HG03520 (cell line): ENCODE results near the gene GOLT1A.
"Not testable (repeated sequence)": the region's sequence is repeated elsewhere in the genome, so short reads cannot be mapped to it uniquely, and the experiment has no call there.

Experiments
- ATAC-seq: cut with Tn5 transposase; IDR thresholded peaks from one replicate; pipeline ENCODE4 v1.9.1; 2021; ENCODE audit warnings: mild to moderate bottlenecking, moderate library complexity; ENCODE audit not compliant: unreplicated experiment

The GOLT1A gene

DNA sequence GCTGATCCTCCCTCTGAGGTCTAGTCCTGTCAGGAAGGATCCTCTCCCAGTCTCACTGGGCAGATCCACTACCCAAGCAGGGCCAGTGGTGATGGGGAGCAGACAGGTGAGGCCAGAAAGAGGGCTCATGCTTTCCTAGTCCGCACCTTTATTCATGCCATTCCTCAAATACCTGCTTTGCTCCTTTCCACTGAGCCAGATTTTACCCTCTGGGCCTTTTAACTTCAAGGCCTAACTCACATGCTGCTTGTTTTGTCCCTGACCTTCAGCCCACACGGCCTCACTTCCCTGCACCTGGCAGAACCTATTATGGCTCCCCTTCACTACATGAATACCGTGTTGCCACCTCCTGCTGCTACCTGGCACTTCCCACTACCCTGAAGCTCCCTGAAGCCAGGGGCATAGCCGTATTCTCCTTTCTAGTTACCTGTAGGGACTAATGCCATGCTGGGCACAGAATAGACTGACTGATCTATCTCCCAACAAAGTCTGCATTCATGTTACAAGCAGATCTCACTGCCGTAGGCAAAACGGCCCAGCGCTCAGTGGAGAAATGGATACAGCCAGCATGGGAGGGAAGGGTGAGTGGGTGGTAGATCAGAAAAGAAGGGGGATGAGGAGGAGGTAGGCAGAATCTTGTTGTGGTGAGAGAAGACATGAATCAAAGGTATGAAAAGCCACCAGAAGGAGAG lies 36.1 kb upstream of the GOLT1A start:
- ATAC-seq, result no peak

DNA sequence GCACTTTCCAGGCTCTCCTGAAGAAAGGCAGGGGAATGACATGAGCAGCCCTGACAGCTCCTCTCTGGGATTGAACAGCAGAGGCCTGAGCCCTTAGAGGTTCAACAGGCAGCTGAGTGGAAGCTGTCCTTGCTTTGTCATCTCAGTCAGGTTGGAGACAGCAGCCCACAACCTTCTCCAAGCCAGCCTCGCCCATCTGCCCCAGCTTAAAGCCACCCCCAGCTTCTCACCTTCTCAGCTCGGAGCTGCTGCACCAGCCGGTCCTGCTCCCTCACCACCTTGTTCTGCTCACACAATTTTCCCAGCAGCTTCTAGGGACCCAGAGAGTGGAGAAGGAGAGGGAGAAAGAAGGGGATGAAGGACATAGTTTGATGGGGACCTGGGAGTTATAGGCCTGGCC lies 35.2 kb upstream of the GOLT1A start:
- ATAC-seq, result no peak

DNA sequence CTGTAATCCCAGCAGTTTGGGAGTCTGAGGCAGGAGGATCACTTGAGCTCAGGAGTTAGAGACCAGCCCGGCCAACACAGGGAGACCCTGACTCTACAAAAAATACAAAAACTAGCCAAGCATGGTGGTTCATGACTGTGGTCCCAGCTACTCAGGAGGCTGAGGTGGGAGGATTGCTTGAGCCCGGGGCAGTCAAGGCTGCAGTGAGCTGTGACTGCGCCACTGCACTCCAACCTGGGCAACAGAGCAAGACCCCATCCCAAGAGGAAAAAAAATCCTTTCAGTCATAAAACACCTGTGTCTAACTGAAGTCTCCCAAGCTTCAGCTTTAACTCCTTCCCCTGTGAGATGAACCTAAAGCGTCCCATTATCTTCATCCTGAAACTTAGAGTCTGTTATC lies 33.1 kb upstream of the GOLT1A start:
- no peak for ATAC-seq

GRCh38 chr1:204242920-204243319 lies 29.1 kb upstream of the GOLT1A start:
- ATAC-seq, result no peak

DNA sequence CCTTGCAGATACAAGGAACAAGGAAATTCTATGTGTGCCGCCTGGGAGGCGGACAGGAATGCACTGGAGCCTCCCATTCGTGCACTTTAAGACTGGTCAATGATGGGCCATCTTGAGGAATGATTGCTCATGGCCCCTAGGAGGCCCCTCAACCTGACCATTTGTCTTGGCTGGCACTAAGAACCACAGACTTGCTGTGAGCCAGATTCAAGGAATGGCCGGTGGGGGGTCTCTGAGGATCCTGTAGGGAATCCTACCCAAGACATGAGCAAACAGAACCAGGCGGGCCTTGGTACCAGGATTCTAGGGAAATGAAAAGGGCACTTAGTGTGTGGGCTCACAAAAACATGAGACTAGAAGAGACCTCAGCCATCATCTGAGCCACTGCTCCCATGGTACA lies 28.1 kb upstream of the GOLT1A start:
- no peak for ATAC-seq

DNA sequence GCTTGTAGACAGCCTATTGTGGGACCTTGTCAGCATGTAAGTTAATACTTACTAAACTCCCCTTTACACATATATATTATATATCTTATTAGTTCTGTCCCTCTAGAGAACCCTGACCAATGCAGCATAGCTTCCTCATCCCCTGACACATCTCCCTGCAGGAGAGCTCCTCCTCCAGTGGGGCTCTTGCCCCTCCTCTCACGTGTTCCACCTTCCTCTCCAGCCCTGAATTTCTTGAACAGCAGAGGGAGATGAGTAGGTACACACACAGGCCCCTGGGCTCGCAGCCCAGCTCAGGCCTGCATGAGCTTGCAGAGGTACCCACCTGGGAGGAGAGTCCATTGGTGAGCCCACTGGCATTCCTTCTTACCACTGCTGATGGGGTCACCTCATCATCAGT lies 27.3 kb upstream of the GOLT1A start:
- no peak for ATAC-seq

DNA sequence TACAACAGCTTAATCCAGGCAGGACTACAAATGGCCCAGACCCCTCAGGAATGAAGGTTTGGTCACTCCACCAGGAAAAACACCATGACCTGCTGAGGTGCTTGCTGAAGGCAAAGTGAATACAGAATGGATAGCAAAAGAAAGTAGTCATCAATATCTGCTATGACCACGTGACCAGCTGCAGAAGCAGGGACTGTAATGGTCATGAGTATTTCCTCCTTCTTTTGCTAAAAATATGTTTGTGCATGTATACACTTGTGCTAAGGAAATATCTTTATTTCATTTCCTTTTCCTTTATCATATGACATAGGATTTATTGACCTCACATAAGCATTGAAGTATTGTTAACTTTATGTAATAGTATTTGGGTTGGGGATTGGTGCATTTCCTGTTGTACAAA lies 26.4 kb upstream of the GOLT1A start:
- no peak for ATAC-seq

- not testable (repeated sequence) for ATAC-seq
Measured at GRCh38 chr1:204239401-204239800, 25.6 kb upstream of the GOLT1A start.

DNA sequence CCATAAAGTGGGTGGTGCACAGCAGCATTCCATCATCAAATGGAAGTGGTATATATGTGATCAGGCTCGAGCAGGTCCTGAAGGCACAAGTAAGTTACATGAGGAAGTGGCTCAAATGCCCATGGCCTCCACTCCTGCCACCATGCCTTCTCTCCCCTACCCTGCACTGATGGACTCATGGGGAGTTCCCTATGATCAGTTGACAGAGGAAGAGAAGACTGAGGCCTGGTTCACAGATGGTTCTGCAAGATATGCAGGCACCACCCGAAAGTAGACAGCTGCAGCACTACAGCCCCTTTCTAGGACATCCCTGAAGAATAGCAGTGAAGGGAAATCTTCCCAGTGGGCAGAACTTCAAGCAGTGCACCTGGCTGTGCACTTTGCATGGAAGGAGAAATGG lies 24.7 kb upstream of the GOLT1A start:
- not testable (repeated sequence) for ATAC-seq

- ATAC-seq, result not testable (repeated sequence)
Measured at GRCh38 chr1:204237515-204237914, 23.7 kb upstream of the GOLT1A start.

DNA sequence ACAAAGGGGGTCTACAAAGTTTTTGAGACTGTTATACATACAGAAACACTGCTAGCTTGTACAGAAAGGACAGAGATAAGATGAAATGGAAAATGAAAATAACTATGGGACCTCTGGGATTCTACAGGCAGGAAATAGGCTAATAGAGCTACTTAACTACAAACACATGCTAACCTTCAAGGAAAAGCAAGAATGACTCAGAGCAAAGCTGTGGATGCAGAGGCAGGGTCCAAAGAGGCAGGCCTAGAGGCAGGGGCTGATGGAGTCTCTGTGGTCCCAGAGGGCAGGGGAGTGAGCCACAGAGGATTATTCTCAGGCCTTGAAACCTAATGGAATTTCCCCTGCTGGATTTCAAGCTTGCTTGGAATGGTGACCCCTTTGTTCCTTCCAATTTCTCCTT lies 18.7 kb upstream of the GOLT1A start:
- no peak for ATAC-seq

GRCh38 chr1:204230211-204230610 lies 16.4 kb upstream of the GOLT1A start:
- no peak for ATAC-seq

DNA sequence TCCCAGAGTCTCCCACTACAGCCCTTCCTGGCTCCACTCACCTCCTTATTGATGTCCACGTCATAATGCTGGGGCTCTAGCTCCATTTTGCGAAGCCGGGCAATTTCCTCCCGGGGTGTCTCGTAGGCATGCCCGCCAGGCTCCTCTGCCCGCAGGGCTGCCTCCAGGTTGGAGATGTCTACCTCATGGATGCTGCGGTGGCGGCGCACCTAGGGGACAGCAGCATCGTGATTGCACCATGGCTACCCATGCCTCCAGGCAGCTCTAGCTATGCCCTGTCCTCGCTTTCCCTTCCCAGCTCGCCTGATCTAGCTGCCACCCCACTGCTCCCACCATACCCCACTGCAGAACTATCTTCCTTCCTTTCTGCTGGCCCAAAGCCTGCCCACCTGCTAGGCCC lies 15.1 kb upstream of the GOLT1A start:
- no peak for ATAC-seq

DNA sequence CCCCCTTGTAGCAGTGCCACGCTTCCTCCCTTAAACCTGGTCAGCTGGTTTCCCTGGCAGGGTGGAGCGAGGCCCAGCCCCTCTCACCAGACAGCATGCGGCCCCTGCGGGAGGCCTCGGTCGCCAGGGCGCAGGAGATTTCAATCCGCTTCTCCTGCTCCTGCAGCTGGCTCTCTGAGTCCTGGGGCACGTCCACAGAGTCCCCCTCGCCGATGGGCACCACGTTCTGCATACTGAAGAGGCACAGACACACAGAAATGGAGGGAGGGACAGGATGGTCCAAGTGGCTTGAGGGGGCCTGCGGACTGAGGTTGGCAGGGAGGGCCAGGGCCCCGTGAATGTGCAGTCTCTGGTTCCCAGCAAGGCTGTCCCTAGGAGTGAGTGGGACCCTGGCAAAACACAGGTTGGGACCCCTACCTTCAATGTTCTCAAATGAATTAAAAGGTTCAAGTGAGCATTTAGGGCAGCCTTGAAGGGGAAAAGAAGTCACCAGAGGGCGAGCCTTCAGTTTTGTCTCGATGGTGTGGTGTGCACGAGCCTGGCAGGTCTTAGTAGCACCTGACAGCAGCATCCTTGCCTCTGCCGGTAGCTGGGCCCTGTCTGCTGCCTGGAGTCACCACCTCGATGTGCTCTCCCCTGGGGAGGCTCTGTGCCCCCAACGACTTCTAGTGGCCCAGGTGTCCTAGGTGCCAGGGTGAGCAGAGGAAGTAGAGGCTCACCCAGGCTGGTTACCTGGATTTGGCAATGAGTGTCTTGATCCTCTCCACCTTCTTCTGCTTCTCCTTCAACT lies 14.4 kb upstream of the GOLT1A start:
- no peak for ATAC-seq

- no peak for ATAC-seq
Measured at GRCh38 chr1:204227351-204227750, 13.6 kb upstream of the GOLT1A start.

GRCh38 chr1:204225841-204226735 lies 12.3 kb upstream of the GOLT1A start:
- ATAC-seq, result no peak

DNA sequence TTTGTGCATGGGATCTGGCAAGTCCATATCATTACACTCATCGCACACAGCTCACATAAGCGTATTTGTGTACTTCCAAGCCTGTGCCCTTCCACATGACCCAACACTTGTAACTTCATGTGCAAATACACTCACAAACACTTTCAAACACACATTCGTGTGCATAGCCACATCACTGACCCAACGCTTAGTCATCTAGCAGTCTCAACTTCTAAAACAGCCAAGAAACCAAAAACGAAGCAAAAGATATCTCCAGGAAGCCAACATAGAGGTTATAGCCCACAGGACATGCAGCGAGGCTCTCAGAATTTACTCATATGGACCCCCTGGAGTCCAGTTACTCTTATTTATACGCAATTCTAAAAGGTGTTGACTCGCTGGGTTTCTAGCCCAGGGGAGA lies 10.9 kb upstream of the GOLT1A start:
- no peak for ATAC-seq

GRCh38 chr1:204223129-204223860 lies 9.5 kb upstream of the GOLT1A start:
- no peak for ATAC-seq

- no peak for ATAC-seq
Measured at GRCh38 chr1:204222764-204223055, 8.9 kb upstream of the GOLT1A start.

DNA sequence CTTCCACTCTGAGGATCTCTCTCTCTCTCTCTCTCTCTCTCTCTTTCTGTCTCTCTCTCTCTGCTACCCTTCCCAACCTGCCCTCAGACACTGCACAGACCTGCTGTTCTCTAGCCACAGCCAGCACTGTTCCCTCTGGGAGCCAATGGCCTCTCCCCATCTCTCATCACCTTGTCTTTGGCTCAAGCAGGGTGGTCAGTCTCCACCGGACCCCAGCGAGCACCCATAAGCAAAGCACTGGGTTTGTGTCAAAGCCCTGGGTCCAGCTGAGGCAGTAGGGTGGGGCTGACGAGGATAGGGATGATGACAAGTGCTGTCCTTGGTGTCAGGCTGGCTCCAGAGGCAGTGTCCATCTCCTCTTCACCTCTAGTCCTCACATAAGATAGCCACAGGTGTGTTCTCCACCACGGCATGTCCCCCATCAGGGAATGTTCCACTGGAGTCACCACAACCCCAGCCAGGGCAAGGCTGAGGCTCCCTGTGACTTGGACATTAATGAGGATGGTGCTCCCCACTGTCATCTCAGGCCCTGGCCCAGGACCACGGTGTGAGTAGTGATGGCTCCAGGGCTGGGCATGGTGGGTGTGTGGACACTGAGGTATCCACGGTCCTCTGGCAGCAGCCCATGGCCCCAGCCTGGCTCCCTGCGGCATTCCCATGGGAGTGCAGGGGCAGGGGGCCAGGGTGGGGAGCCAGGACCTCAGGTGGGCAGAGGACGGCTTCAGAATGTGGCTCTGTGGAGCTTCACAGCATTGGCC lies 8.4 kb upstream of the GOLT1A start:
- ATAC-seq, result no peak
